H1 (cell line): ENCODE measurements around the gene ATP6V1G1.

Experiments used
- POLR2A ChIP-seq, 2 experiments: IDR thresholded peaks; 1 replicate in 1 of 2; 2 replicates in 1 of 2; pipeline ENCODE4 v1.6.1; 2011; ENCODE audit warnings: low read depth in 2 of 2, low read length in 2 of 2, mild to moderate bottlenecking in 2 of 2; ENCODE audit errors: control extremely low read depth in 1 of 2
- RAD21 ChIP-seq, 2 experiments: IDR thresholded peaks in 1 of 2; conservative IDR thresholded peaks in 1 of 2; 2 replicates each; pipeline ENCODE4 v1.6.1; 2011; ENCODE audit warnings: low read depth in 2 of 2, low read length in 2 of 2, improper control_type of control experiment in 1 of 2, inconsistent platforms in 1 of 2, mild to moderate bottlenecking in 1 of 2, moderate library complexity in 1 of 2

DNA sequence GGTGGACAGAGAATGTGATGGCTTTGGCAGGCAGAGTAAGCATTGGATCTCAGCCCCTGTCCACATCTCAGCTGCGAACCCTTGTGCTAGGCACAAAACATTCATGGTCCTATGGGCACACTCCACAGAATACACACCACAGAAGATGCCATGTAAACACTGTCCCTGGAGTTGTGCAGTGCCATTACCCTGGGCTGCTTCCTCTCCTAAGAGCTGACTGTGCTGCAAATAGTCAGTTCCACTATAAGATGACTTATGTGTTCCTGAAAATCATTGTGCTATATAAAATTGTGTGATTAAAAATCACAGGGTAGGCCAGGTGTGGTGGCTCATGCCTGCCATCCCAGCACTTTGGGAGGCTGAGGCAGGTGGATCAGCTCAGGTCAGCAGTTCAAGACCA lies 31.9 kb upstream of the ATP6V1G1 start:
- TF ChIP-seq RAD21 (IDR thresholded peaks at IDR 0.05 in 1 of 2, conservative IDR thresholded peaks at IDR 0.05 in 1 of 2; ENCODE audit: low read depth in 2 of 2, low read length in 2 of 2) (no peak), POLR2A (IDR thresholded peaks at IDR 0.05; ENCODE audit: control extremely low read depth in 1 of 2, low read depth in 2 of 2, low read length in 2 of 2) (no peak)
